HepG2 (cell line): ENCODE results near the gene RCC2. TPM values are rescaled to one million over a fixed set of nuclear protein-coding genes. Genes with fewer than 3 reads are reported as not detected.

Experiments
- ATAC-seq: fragments of 200-7000 bp; cut with Tn5 transposase; 3 replicates; pipeline ENCODE4 v1.9.1; 2020; ENCODE audit warnings: mild to moderate bottlenecking, moderate library complexity
- BruUV-seq: library from RNA; stranded (reverse); fragments of 400-500 nt; replicated peaks from 2 replicates; lab custom pipeline; 2021; lab: Mats Ljungman, UMichigan
- CTCF ChIA-PET: fragments of 300-600 bp; formaldehyde crosslinking; extraction: SDS; loops from one replicate; lab custom pipeline; 2021; ENCODE audit warnings: low total read pairs, inconsistent platforms, low intra/inter-chr PET ratio; lab: Yijun Ruan, JAX
- POLR2A ChIA-PET: fragments of 350-600 bp; sonication (Branson Sonifier 250); formaldehyde crosslinking; loops from one replicate; lab custom pipeline; 2020; ENCODE audit warnings: antibody characterized with exemption, inconsistent platforms; lab: Yijun Ruan, JAX
- DNase-seq: peaks from one replicate; pipeline ENCODE4 v3.0.0-alpha.2; 2015; ENCODE audit warnings: low spot score
- FAIRE-seq: peaks from 3 replicates; lab custom pipeline; 2011; peaks lifted over from hg19 to GRCh38; lab: Jason Lieb, UNC
- H2AFZ ChIP-seq: one replicate; pipeline ENCODE4 v1.6.1; 2011; ENCODE audit warnings: low read length, inconsistent platforms
- H3K27ac ChIP-seq: fragments of 300-600 bp; 3 replicates; pipeline ENCODE4 v1.8.0; 2011; ENCODE audit warnings: mixed run types, mild to moderate bottlenecking, mixed read lengths, low read length, inconsistent platforms; ENCODE audit not compliant: insufficient read depth; ENCODE audit errors: extremely low read length
- H3K27me3 ChIP-seq, 2 experiments: fragments of 200-600 bp in 1 of 2; 2 replicates in 1 of 2; 3 replicates in 1 of 2; pipeline versions ENCODE4 v1.6.0 to v1.8.0; 2011; ENCODE audit warnings: low read length in 2 of 2, mild to moderate bottlenecking in 2 of 2, moderate library complexity in 2 of 2, inconsistent platforms in 1 of 2; ENCODE audit not compliant: insufficient read depth in 2 of 2, control insufficient read depth in 1 of 2
- H3K36me3 ChIP-seq, 2 experiments: fragments of 200-600 bp in 1 of 2; replicated peaks in 1 of 2; 2 replicates in 1 of 2; 3 replicates in 1 of 2; pipeline versions ENCODE4 v1.5.1 to v1.8.0; 2011; ENCODE audit warnings: low read length in 2 of 2, inconsistent platforms in 1 of 2; ENCODE audit not compliant: insufficient read depth in 2 of 2, control insufficient read depth in 1 of 2
- H3K4me1 ChIP-seq: 2 replicates; pipeline ENCODE4 v1.5.1; 2012; ENCODE audit warnings: low read length, inconsistent platforms; ENCODE audit not compliant: insufficient read depth
- H3K4me2 ChIP-seq: 2 replicates; pipeline ENCODE4 v1.6.0; 2011; ENCODE audit warnings: low read depth, low read length, inconsistent platforms
- H3K4me3 ChIP-seq, 3 experiments: fragments of 200-600 bp in 1 of 3; sonication (generic), shearing (Covaris generic) in 1 of 3; replicated peaks in 1 of 3; 2 replicates each; pipeline ENCODE4 v1.5.1; 2011 to 2016; ENCODE audit warnings: low read length in 3 of 3, inconsistent platforms in 2 of 3, low read depth in 2 of 3, mild to moderate bottlenecking in 2 of 3, control low read depth in 1 of 3, mixed read lengths in 1 of 3; ENCODE audit not compliant: insufficient read depth in 1 of 3
- H3K79me2 ChIP-seq: one replicate; pipeline ENCODE4 v1.6.1; 2011; ENCODE audit warnings: low read length, inconsistent platforms; ENCODE audit not compliant: insufficient read depth
- H3K9ac ChIP-seq: 2 replicates; pipeline ENCODE4 v1.6.0; 2011; ENCODE audit warnings: mild to moderate bottlenecking, low read depth, low read length, inconsistent platforms; ENCODE audit not compliant: insufficient read depth
- H3K9me3 ChIP-seq: 2 replicates; pipeline ENCODE4 v1.5.1; 2012; ENCODE audit warnings: mild to moderate bottlenecking, low read length
- H4K20me1 ChIP-seq: 2 replicates; pipeline ENCODE4 v1.6.0; 2011; ENCODE audit warnings: inconsistent platforms, mild to moderate bottlenecking, low read length, moderate library complexity; ENCODE audit not compliant: insufficient read depth
- EEA1 ChIP-seq: sonication (generic); formaldehyde crosslinking; IDR thresholded peaks from 2 replicates; pipeline ENCODE4 v1.5.1; 2020; ENCODE audit warnings: mild to moderate bottlenecking, missing genetic modification reagents, borderline replicate concordance
- HOXA9 ChIP-seq: sonication (generic); formaldehyde crosslinking; IDR thresholded peaks from 2 replicates; pipeline ENCODE4 v1.8.1; 2022; ENCODE audit warnings: missing genetic modification reagents, mild to moderate bottlenecking, moderate library complexity, borderline replicate concordance
- NFIB ChIP-seq: sonication (generic); formaldehyde crosslinking; IDR thresholded peaks from 2 replicates; pipeline ENCODE4 v1.9.0; 2021; ENCODE audit warnings: missing genetic modification reagents, mild to moderate bottlenecking, borderline replicate concordance
- RBM39 ChIP-seq: fragments of 200-400 bp; formaldehyde crosslinking; IDR thresholded peaks from one replicate; pipeline ENCODE4 v1.6.1; 2018; ENCODE audit warnings: antibody characterized with exemption, mild to moderate bottlenecking, low read depth, low read length; ENCODE audit not compliant: poor library complexity, severe bottlenecking
- SKIL ChIP-seq: sonication (generic); formaldehyde crosslinking; IDR thresholded peaks from 2 replicates; pipeline ENCODE4 v1.8.0; 2022; ENCODE audit warnings: missing genetic modification reagents, mild to moderate bottlenecking, moderate library complexity, borderline replicate concordance
- SRY ChIP-seq: sonication (generic); formaldehyde crosslinking; IDR thresholded peaks from 2 replicates; pipeline ENCODE4 v1.8.0; 2022; ENCODE audit warnings: mild to moderate bottlenecking, missing genetic modification reagents
- THRA ChIP-seq: sonication (generic); formaldehyde crosslinking; IDR thresholded peaks from 2 replicates; pipeline ENCODE4 v1.4.0; 2020; ENCODE audit warnings: missing genetic modification reagents, borderline replicate concordance
- ZBTB43 ChIP-seq: sonication (generic); formaldehyde crosslinking; conservative IDR thresholded peaks from 2 replicates; pipeline ENCODE4 v1.4.0; 2020; ENCODE audit warnings: missing genetic modification reagents
- ZC3H13 ChIP-seq: sonication (generic); formaldehyde crosslinking; IDR thresholded peaks from 2 replicates; pipeline ENCODE4 v1.8.1; 2023; ENCODE audit warnings: mild to moderate bottlenecking, missing genetic modification reagents, moderate library complexity
- ZNF576 ChIP-seq: sonication (generic); formaldehyde crosslinking; IDR thresholded peaks from 2 replicates; pipeline ENCODE4 v1.4.0; 2020; ENCODE audit warnings: mild to moderate bottlenecking, missing genetic modification reagents
- ZNF687 ChIP-seq: sonication (generic); formaldehyde crosslinking; IDR thresholded peaks from 2 replicates; pipeline ENCODE4 v1.5.1; 2020; ENCODE audit warnings: mild to moderate bottlenecking, missing genetic modification reagents, moderate library complexity
- WGBS: methylation state at CpG from one replicate; pipeline ENCODE4 v1.1.6; 2017; ENCODE audit warnings: low lambda C conversion rate; 5-methylcytosine and 5-hydroxymethylcytosine counted together
- in situ Hi-C: cut with HindIII; loops from 2 replicates; pipeline ENCODE4 v1.10.0; 2017; ENCODE audit warnings: low pct_unique_long_range_greater_than_20kb; ENCODE audit not compliant: extremely low pct_ligation_motif_present
- intact Hi-C: fragments of 100-400 bp; cut with micrococcal nuclease; formaldehyde crosslinking; loops from one replicate; pipeline ENCODE4 v1.10.0; 2022; ENCODE audit not compliant: unreplicated experiment
- polyA plus RNA-seq, 8 experiments: library from polyadenylated mRNA; depleted of rRNA in 3 of 8; stranded (reverse) in 7 of 8; unstranded in 1 of 8; fragments of >200 nt; fragmentation: Illumina TruSeq in 4 of 8; extraction: Trizol in 4 of 8; gene quantifications; 2 replicates each; pipeline versions ENCODE4 v1.2.1 to v1.2.3, GENCODE V29; 2011 to 2016; ENCODE audit warnings: low read depth in 4 of 8, missing spikeins in 1 of 8, mixed read lengths in 1 of 8; ENCODE audit not compliant: insufficient read depth in 1 of 8
- total RNA-seq, 5 experiments: library from RNA; depleted of rRNA; stranded (reverse); fragments of >200 nt; fragmentation: Illumina TruSeq; extraction: Trizol; gene quantifications; 2 replicates each; pipeline ENCODE4 v1.2.3, GENCODE V29; 2016; ENCODE audit warnings: low read depth in 1 of 5

The RCC2 gene
- total and polyA plus RNA-seq, 2 of the 13 experiments (the other 11 are each of a cell fraction or from before 2014, with no cell fraction given): 20.5 to 55.8 TPM

DNA sequence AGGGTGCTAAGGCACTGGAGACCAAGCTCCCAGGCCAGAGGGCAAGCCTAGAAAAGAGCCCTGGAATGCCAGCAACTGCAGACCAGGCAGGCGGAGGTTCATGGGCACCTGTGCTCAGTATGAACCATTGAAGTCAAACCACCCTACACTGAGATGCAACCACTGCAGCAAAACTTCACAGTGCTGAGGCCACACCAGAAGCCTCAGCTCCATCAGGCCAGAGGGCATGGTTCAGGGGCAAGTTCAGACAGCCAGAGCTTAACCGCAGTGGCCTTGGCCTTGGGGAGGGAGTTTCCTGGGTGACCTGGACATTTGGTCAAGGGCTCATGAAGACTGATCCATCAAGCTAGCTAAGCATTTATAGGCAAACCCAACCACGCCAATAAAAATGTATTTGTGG, 7.1 kb downstream of the RCC2 start:
- ATAC-seq (peak; percentile 62), FAIRE-seq (no peak), DNase-seq (no peak)
- peaks cover 20 to 67% of the 10 kb centered on the region in 2 experiments for H3K36me3 ChIP-seq
- no TSS peak for BruUV-seq
- 93% methylated on average over 2 of the region's 3 CpGs for WGBS
- H3K79me2 ChIP-seq: peaks cover 38% of the 10 kb centered on the region
- no peak overlapping the region for H3K27ac ChIP-seq
- no peak overlapping the region for H3K4me2 ChIP-seq
- peaks cover 33% of the 10 kb centered on the region for H3K4me1 ChIP-seq
- in situ Hi-C loops: no loop called here
- no peak overlapping the region for H2AFZ ChIP-seq
- ChIA-PET CTCF (no interaction called here), POLR2A (no interaction called here)
- intact Hi-C loops: no loop called here
- H3K4me3 ChIP-seq: no peak overlapping the region
- no peaks in the 10 kb centered on the region for H3K9me3 ChIP-seq
- H4K20me1 ChIP-seq: peaks cover 42% of the 10 kb centered on the region
- no peak overlapping the region for H3K9ac ChIP-seq
- no peaks in the 10 kb centered on the region for H3K27me3 ChIP-seq
- TF ChIP-seq RBM39: no peak
- TF ChIP-seq SKIL (CRISPR knock-in tag): peak; percentile 79
- no peak for TF ChIP-seq ZBTB43
- no peak for TF ChIP-seq NFIB
- TF ChIP-seq ZNF576 (CRISPR knock-in tag): no peak
- TF ChIP-seq SRY (CRISPR knock-in tag): no peak
- no peak for TF ChIP-seq EEA1 (CRISPR knock-in tag)
- no peak for TF ChIP-seq ZC3H13 (CRISPR knock-in tag)
- peak; percentile 85; the same call in 1 of the 2 replicates for TF ChIP-seq THRA (CRISPR knock-in tag)
- no peak for TF ChIP-seq HOXA9 (CRISPR knock-in tag)
- peak; percentile 22; the same call in 1 of the 2 replicates for TF ChIP-seq ZNF687 (CRISPR knock-in tag)
